GM18508 (cell line): ENCODE data around the gene PRSS22.
"Not testable (repeated sequence)": the region's sequence is repeated elsewhere in the genome, so short reads cannot be mapped to it uniquely, and the experiment has no call there.

Source experiments
- ATAC-seq: cut with Tn5 transposase; IDR thresholded peaks from one replicate; pipeline ENCODE4 v1.9.1; 2021; ENCODE audit warnings: moderate number of reproducible peaks; ENCODE audit not compliant: insufficient read depth, unreplicated experiment

PRSS22 gene

GRCh38 chr16:2857451-2858244, at the start of gene PRSS22:
PRSS22 (minus strand) TSS chr16:2858170; CDS start chr16:2858104, 66 bp downstream.
- ATAC-seq, result no peak

GRCh38 chr16:2907084-2907753, 49.2 kb upstream of the PRSS22 start:
- ATAC-seq, result not testable (repeated sequence)

- no peak for ATAC-seq
Measured at GRCh38 chr16:2905988-2906387, 48.0 kb upstream of the PRSS22 start.

GRCh38 chr16:2905241-2905987, 47.4 kb upstream of the PRSS22 start:
- ATAC-seq, result no peak

- no peak for ATAC-seq
Measured at GRCh38 chr16:2904922-2905240, 46.9 kb upstream of the PRSS22 start.

GRCh38 chr16:2904100-2904921, 46.3 kb upstream of the PRSS22 start:
- ATAC-seq, result no peak

GRCh38 chr16:2902337-2903130, 44.6 kb upstream of the PRSS22 start:
- no peak for ATAC-seq

GRCh38 chr16:2900526-2901075, 42.6 kb upstream of the PRSS22 start:
- ATAC-seq, result no peak

- ATAC-seq, result no peak
Measured at GRCh38 chr16:2899564-2900072, 41.6 kb upstream of the PRSS22 start.

- no peak for ATAC-seq
Measured at GRCh38 chr16:2898831-2899563, 41.0 kb upstream of the PRSS22 start.

- ATAC-seq, result no peak
Measured at GRCh38 chr16:2897110-2897509, 39.1 kb upstream of the PRSS22 start.

- no peak for ATAC-seq
Measured at GRCh38 chr16:2896480-2897010, 38.6 kb upstream of the PRSS22 start.

GRCh38 chr16:2895813-2896212, 37.8 kb upstream of the PRSS22 start:
- ATAC-seq, result no peak

GRCh38 chr16:2894231-2894630, 36.3 kb upstream of the PRSS22 start:
- ATAC-seq, result no peak

- no peak for ATAC-seq
Measured at GRCh38 chr16:2884041-2884451, 26.1 kb upstream of the PRSS22 start.

- no peak for ATAC-seq
Measured at GRCh38 chr16:2883458-2883908, 25.5 kb upstream of the PRSS22 start.

- peak; percentile 64 for ATAC-seq
Measured at GRCh38 chr16:2882650-2883457, 24.9 kb upstream of the PRSS22 start, which contains the start of gene FLYWCH2. FLYWCH2 (plus strand) TSS chr16:2883215; CDS start chr16:2896450, 13,235 bp downstream.
